Measurements from ENCODE around the gene POP5.
"Not testable (repeated sequence)": the region's sequence is repeated elsewhere in the genome, so short reads cannot be mapped to it uniquely, and the experiment has no call there.

The POP5 gene

GRCh38 chr12:120536064-120536791 is 45.0 kb downstream of the POP5 start:
- peak in 1 of 2 donors; percentile 29 for DNase-seq

GRCh38 chr12:120534703-120535655 is 46.2 kb downstream of the POP5 start:
- peak; percentile 42 to 46 for DNase-seq

GRCh38 chr12:120534203-120534702 is 46.9 kb downstream of the POP5 start, which contains the start of gene RNF10:
Gene RNF10 (plus strand): TSS chr12:120534356. CDS start chr12:120534812, 456 bp downstream.
- peak; percentile 69 to 73 for DNase-seq

GRCh38 chr12:120532701-120533238 is 48.4 kb downstream of the POP5 start:
- DNase-seq: no peak

GRCh38 chr12:120530418-120530761 is 50.8 kb downstream of the POP5 start:
- DNase-seq: not testable (repeated sequence)

- DNase-seq: no peak
These were observed 51.4 kb downstream of the POP5 start for GRCh38 chr12:120529641-120530417.

- DNase-seq: peak; percentile 81 to 83
These were observed 52.2 kb downstream of the POP5 start, which contains the start of gene COQ5 for GRCh38 chr12:120528861-120529525. Gene COQ5 (minus strand): TSS chr12:120529158. CDS start chr12:120529141, 17 bp downstream.

Data from activated CD4-positive, alpha-beta T cell treated with anti-CD3 and anti-CD28 coated beads for 4 hours (primary cell).